GM12892 (cell line): ENCODE measurements around the gene ZNF407.

Experiments used
- POLR2A ChIP-seq: IDR thresholded peaks from 2 replicates; pipeline ENCODE4 v1.6.1; 2011; ENCODE audit warnings: low read depth, low read length, control low read depth
- POLR2AphosphoS5 ChIP-seq: IDR thresholded peaks from 2 replicates; pipeline ENCODE4 v1.6.1; 2011; ENCODE audit warnings: low read depth, low read length, control low read depth

GRCh38 chr18:75071866-75072671 lies 474.4 kb downstream of the ZNF407 start:
- no peak for TF ChIP-seq POLR2AphosphoS5
- no peak for TF ChIP-seq POLR2A
